Measurements from ENCODE around the gene FAM234B.

DNA sequence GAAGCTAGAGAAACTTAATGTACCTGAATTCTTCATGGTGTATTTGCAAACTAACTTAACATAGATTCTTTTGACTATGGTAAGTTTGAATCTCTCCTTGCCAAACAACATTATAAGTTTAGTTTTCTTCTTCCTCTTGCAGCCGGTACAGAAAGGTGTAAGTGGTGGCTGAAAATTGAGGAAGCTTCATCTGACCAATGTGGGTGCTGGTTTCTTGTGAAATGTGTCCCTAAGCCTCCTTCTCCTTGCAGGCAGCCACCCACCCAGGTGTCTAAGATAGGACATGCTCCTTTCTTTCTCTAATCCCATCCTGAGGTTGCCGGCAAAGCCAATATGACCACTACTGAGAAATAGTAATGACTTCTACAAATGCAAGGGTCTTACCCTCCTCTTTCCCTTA lies 38.7 kb downstream of the FAM234B start:
- TF ChIP-seq GABPA (IDR thresholded peaks at IDR 0.05; ENCODE audit: borderline replicate concordance, insufficient read depth, low read length), result no peak
- TF ChIP-seq GTF2F1 (IDR thresholded peaks at IDR 0.05; ENCODE audit: borderline replicate concordance, low read depth, low read length), result no peak
